Muscle layer of duodenum (tissue), 2 donors: Measurements from ENCODE around the gene POLD2.

Experiments used
- H3K27ac ChIP-seq: one replicate; pipeline ENCODE4 v1.7.0; 2013; ENCODE audit warnings: mild to moderate bottlenecking, low read length
- H3K27me3 ChIP-seq: one replicate; pipeline ENCODE4 v1.7.0; 2013; ENCODE audit warnings: low read depth, mild to moderate bottlenecking, control low read depth, low read length
- H3K36me3 ChIP-seq, 2 donors: one replicate each; pipeline ENCODE4 v1.7.0; 2013; ENCODE audit warnings: low read length in 2 of 2, control low read depth in 1 of 2, mild to moderate bottlenecking in 1 of 2; ENCODE audit not compliant: insufficient read depth in 2 of 2, control insufficient read depth in 1 of 2
- H3K4me1 ChIP-seq, 2 donors: one replicate each; pipeline ENCODE4 v1.7.0; 2013; ENCODE audit warnings: low read length in 2 of 2, mild to moderate bottlenecking in 2 of 2, control low read depth in 1 of 2, moderate library complexity in 1 of 2; ENCODE audit not compliant: insufficient read depth in 2 of 2, control insufficient read depth in 1 of 2
- H3K4me3 ChIP-seq, 2 donors: one replicate each; pipeline ENCODE4 v1.7.0; 2013; ENCODE audit warnings: low read length in 2 of 2, low read depth in 1 of 2, mild to moderate bottlenecking in 1 of 2
- H3K9me3 ChIP-seq, 2 donors: one replicate each; pipeline ENCODE4 v1.7.0; 2013; ENCODE audit warnings: low read length in 2 of 2, control low read depth in 1 of 2, mild to moderate bottlenecking in 1 of 2; ENCODE audit not compliant: control insufficient read depth in 1 of 2
- donor health status: healthy.

The POLD2 gene

GRCh38 chr7:44144426-44144967, 21.1 kb upstream of the POLD2 start:
- no peak overlapping the region for H3K4me3 ChIP-seq

DNA sequence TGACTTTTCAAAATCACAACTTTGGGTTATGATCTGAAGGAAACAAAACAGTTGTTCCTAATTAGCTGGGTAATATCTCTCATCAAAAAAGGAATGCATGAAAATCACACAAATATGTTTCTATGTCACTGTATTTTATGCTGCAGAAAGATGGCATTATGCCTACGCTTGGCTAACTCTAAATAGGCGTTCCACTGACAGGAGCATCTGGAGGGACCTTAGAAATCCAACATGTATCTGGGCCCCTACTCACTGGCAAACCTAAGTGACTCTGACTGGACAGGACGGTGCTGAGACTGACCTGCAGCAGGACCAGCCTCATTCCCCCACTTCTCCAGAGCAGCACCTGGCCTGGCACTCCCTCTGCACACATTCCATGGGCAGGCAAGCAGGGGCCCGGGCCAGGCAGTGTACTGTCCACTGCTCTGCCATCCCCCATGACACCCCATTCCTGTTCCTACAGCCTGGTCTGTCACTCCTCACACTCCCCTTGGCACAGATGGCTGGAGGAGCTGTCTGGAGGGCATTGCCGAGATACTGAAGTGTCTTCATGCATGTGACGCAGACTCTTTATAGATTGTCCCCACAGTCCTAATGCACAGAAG, 20.4 kb upstream of the POLD2 start:
- H3K4me1 ChIP-seq = peaks cover 0 to 22% of the 10 kb centered on the region in 2 donors
- no peak overlapping the region for H3K4me3 ChIP-seq
- no peak overlapping the region for H3K27ac ChIP-seq
- H3K9me3 ChIP-seq = no peaks in the 10 kb centered on the region
- no peaks in the 10 kb centered on the region for H3K36me3 ChIP-seq
- H3K27me3 ChIP-seq = no peaks in the 10 kb centered on the region

More at GRCh38 chr7:44144426-44144967, 21.1 kb upstream of the POLD2 start:
- H3K27me3 ChIP-seq = no peaks in the 10 kb centered on the region
- H3K27ac ChIP-seq = no peak overlapping the region
- H3K36me3 ChIP-seq = no peaks in the 10 kb centered on the region
- H3K4me1 ChIP-seq = peaks cover 0 to 22% of the 10 kb centered on the region in 2 donors
- H3K9me3 ChIP-seq = no peaks in the 10 kb centered on the region

DNA sequence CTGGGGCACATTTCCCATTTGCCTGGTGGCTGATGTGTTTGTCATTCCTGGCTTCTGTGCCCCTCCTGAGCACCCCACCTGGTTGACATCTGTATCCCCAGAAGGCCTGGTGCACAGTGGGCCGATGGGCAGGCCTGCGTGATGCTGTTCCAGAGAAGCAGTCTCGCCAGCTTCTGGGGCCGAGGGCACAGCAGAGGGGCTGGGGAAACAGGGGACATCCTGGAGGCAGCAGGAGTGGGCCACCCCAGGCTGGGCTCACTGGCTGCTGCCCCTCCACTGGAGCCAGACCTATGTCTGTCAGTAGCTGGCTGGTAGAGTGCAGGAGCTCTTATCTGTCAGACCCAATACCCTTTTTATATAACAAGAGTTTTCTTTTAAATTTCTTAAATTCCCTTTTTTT, 18.7 kb upstream of the POLD2 start:
- Histone ChIP-seq H3K9me3 (no peaks in the 10 kb centered on the region), H3K27ac (no peak overlapping the region), H3K4me1 (peaks cover 0 to 22% of the 10 kb centered on the region in 2 donors), H3K36me3 (no peaks in the 10 kb centered on the region), H3K27me3 (no peaks in the 10 kb centered on the region), H3K4me3 (no peak overlapping the region)

- Histone ChIP-seq H3K27ac (no peak within 1 kb of the TSS), H3K9me3 (no peaks in the 10 kb centered on the region), H3K27me3 (no peaks in the 10 kb centered on the region), H3K36me3 (no peaks in the 10 kb centered on the region), H3K4me3 (no peak within 1 kb of the TSS), H3K4me1 (peaks cover 0 to 15% of the 10 kb centered on the region in 2 donors)
These were observed 18.0 kb upstream of the POLD2 start, which contains the start of gene MYL7 for GRCh38 chr7:44141221-44141850. TSS of gene MYL7 (minus strand) at chr7:44141332. CDS start at chr7:44141305, 27 bp downstream.

GRCh38 chr7:44140341-44140740, 17.0 kb upstream of the POLD2 start:
- H3K4me3 ChIP-seq = no peak overlapping the region
- no peak overlapping the region for H3K27ac ChIP-seq

DNA sequence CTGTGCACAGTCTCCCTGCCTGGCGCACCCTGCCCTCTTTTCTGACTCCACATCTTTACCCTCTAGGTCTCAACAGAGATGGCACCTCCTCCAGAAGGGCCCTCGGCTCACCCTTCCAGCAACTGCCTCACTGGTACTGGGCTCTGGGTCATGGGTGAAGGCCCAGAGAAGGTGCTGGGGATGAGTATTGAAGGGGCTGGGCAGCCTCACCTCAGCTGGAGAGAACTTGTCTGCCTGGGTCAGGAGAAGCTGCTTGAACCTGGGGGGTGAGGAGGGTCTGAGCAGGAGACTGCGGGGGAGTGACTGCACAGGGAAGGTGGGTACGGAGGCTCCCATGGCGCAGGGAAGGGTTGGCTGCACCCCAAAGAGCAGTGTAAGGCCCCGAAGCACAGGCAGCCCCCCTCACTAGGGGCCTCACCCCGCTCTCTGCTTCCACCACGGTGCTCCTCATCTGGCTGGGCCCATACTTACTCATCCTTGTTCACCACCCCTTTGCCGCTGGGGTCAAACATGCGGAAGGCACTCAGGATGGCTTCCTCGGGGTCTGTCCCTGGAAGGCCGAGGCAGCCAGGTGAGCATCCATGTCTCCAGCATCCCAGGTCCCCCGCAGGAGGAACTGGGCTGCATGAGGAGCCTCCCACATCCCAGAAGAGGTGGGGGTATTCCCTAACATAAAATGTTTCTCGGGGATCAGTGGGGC, 16.1 kb upstream of the POLD2 start:
- H3K4me3 ChIP-seq = no peak overlapping the region

More at GRCh38 chr7:44140341-44140740, 17.0 kb upstream of the POLD2 start:
- Histone ChIP-seq H3K36me3 (no peaks in the 10 kb centered on the region), H3K9me3 (no peaks in the 10 kb centered on the region), H3K4me1 (peaks cover 0 to 5% of the 10 kb centered on the region in 2 donors), H3K27me3 (no peaks in the 10 kb centered on the region)

DNA sequence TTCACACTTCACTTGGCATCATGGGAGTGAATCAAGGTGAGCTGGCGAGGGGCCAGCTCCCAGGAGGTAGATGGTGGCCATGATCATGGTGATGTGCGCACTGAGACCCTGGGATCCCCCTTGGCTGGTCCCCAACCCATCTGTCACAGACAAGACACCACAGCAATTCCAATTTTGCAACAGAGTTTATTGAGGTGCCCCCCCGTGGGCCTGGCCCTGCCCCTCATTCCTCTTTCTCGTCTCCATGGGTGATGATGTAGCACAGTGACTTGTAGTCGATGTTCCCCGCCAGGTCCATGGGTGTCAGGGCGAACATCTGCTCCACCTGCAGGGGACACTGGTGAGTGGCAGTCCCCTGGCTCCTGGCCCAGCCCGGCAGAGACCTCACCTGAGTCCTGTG, 15.3 kb upstream of the POLD2 start:
- no peaks in the 10 kb centered on the region for H3K4me1 ChIP-seq
- no peaks in the 10 kb centered on the region for H3K27me3 ChIP-seq
- H3K27ac ChIP-seq = no peak overlapping the region
- H3K4me3 ChIP-seq = no peak overlapping the region
- no peaks in the 10 kb centered on the region for H3K36me3 ChIP-seq
- no peaks in the 10 kb centered on the region for H3K9me3 ChIP-seq

More for the DNA sequence above, 16.1 kb upstream of the POLD2 start:
- H3K36me3 ChIP-seq = no peaks in the 10 kb centered on the region
- H3K4me1 ChIP-seq = no peaks in the 10 kb centered on the region
- no peaks in the 10 kb centered on the region for H3K9me3 ChIP-seq
- H3K27ac ChIP-seq = no peak overlapping the region
- H3K27me3 ChIP-seq = no peaks in the 10 kb centered on the region

DNA sequence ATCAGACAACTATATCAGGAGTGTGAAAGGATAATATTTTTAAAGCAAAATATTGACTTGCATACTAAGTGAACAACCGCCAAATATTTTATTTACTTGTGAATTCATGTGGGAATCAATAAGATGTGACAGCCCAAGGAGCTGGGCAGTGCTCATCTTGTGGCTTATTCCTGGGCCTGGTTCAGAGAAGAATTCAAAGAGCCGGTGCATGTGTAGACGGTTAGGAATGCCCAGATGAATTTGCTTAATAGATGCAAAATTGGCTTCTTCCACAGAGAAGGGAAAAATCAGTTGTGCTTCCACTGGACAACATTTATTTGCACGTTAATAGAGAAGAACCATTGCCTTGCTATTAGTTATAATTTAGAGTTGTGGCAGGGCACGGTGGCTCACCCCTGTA, 13.4 kb upstream of the POLD2 start:
- no peaks in the 10 kb centered on the region for H3K27me3 ChIP-seq
- H3K27ac ChIP-seq = no peak overlapping the region
- no peak overlapping the region for H3K4me3 ChIP-seq
- H3K36me3 ChIP-seq = no peaks in the 10 kb centered on the region
- H3K4me1 ChIP-seq = no peaks in the 10 kb centered on the region
- no peaks in the 10 kb centered on the region for H3K9me3 ChIP-seq

- H3K27me3 ChIP-seq = no peaks in the 10 kb centered on the region
- no peak overlapping the region for H3K27ac ChIP-seq
- H3K9me3 ChIP-seq = no peaks in the 10 kb centered on the region
- no peaks in the 10 kb centered on the region for H3K36me3 ChIP-seq
- H3K4me3 ChIP-seq = no peak overlapping the region
- H3K4me1 ChIP-seq = no peaks in the 10 kb centered on the region
These were observed 11.7 kb upstream of the POLD2 start for GRCh38 chr7:44134943-44135628.

DNA sequence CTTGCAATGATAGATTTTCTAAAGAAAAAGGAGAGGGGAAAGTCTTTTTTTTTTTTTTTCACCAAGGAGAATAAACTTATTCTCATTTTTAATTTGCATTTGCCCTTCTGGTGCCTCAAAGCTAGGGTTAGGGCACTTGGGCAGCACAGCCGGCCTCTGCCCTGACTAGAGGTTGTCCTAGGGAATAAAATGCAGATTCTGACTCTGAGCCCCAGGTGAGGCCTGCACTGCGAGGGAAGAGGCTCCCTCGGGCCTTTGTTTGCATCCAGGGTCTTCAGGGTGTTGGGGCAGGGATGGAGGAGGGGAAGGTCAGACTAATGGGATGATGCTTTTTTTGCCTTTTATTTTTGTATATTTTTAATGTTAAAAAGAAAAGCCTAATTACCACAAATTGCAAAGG, 9.9 kb upstream of the POLD2 start:
- Histone ChIP-seq H3K36me3 (no peaks in the 10 kb centered on the region), H3K27me3 (no peaks in the 10 kb centered on the region), H3K27ac (no peak overlapping the region), H3K9me3 (no peaks in the 10 kb centered on the region), H3K4me1 (no peaks in the 10 kb centered on the region), H3K4me3 (no peak overlapping the region)

GRCh38 chr7:44132039-44132438, 8.7 kb upstream of the POLD2 start:
- no peaks in the 10 kb centered on the region for H3K27me3 ChIP-seq
- no peak overlapping the region for H3K27ac ChIP-seq
- peaks cover 0 to 4% of the 10 kb centered on the region in 2 donors for H3K9me3 ChIP-seq
- no peak overlapping the region for H3K4me3 ChIP-seq
- H3K4me1 ChIP-seq = no peaks in the 10 kb centered on the region
- no peaks in the 10 kb centered on the region for H3K36me3 ChIP-seq
